Neuron (in vitro differentiated cells): Measurements from ENCODE around the gene FBF1.

Source experiments
- H2AFZ ChIP-seq: one replicate; pipeline ENCODE4 v1.6.1; 2013; ENCODE audit warnings: low read depth, mild to moderate bottlenecking, inconsistent platforms, low read length, moderate library complexity
- H3K27me3 ChIP-seq: one replicate; pipeline ENCODE4 v1.6.1; 2013; ENCODE audit warnings: low read length; ENCODE audit not compliant: insufficient read depth
- H3K36me3 ChIP-seq: one replicate; pipeline ENCODE4 v1.6.1; 2013; ENCODE audit warnings: low read length; ENCODE audit not compliant: insufficient read depth
- H3K4me1 ChIP-seq: one replicate; pipeline ENCODE4 v1.6.1; 2013; ENCODE audit warnings: low read length; ENCODE audit not compliant: insufficient read depth
- H3K4me3 ChIP-seq: 2 replicates; pipeline ENCODE4 v1.5.1; 2013; ENCODE audit warnings: mild to moderate bottlenecking, low read length, moderate library complexity
- H3K9me3 ChIP-seq: one replicate; pipeline ENCODE4 v1.6.1; 2013; ENCODE audit warnings: low read length

The FBF1 gene

DNA sequence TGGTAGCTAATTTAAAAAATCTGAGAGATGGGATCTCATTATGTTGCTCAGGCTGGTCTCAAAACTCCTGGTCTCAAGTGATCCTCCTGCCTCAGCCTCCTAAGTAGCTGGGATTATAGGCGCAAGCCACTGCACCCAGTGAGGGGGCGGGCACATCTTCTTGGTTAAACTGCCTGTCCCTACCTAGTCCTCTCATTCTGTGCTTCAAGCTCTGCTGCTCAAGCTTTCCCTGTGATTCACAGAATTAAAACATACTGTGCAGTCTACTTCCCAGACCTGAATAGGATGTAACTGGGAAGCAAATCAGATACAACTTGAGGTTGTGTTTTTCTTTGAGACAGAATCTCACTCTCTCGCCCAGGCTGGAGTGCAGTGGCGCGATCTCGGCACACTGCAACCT, 38.4 kb downstream of the FBF1 start:
- H2AFZ ChIP-seq, result no peak overlapping the region
- no peaks in the 10 kb centered on the region for H3K27me3 ChIP-seq
- H3K36me3 ChIP-seq, result peaks cover 38% of the 10 kb centered on the region
- no peaks in the 10 kb centered on the region for H3K9me3 ChIP-seq
- H3K4me1 ChIP-seq, result peaks cover 2% of the 10 kb centered on the region
- no peak overlapping the region for H3K4me3 ChIP-seq

- H3K9me3 ChIP-seq, result no peaks in the 10 kb centered on the region
- no peak overlapping the region for H2AFZ ChIP-seq
- H3K4me1 ChIP-seq, result peaks cover 2% of the 10 kb centered on the region
- no peak overlapping the region for H3K4me3 ChIP-seq
- no peaks in the 10 kb centered on the region for H3K27me3 ChIP-seq
- peaks cover 41% of the 10 kb centered on the region for H3K36me3 ChIP-seq
These were observed 39.1 kb downstream of the FBF1 start for GRCh38 chr17:75901727-75902126.

DNA sequence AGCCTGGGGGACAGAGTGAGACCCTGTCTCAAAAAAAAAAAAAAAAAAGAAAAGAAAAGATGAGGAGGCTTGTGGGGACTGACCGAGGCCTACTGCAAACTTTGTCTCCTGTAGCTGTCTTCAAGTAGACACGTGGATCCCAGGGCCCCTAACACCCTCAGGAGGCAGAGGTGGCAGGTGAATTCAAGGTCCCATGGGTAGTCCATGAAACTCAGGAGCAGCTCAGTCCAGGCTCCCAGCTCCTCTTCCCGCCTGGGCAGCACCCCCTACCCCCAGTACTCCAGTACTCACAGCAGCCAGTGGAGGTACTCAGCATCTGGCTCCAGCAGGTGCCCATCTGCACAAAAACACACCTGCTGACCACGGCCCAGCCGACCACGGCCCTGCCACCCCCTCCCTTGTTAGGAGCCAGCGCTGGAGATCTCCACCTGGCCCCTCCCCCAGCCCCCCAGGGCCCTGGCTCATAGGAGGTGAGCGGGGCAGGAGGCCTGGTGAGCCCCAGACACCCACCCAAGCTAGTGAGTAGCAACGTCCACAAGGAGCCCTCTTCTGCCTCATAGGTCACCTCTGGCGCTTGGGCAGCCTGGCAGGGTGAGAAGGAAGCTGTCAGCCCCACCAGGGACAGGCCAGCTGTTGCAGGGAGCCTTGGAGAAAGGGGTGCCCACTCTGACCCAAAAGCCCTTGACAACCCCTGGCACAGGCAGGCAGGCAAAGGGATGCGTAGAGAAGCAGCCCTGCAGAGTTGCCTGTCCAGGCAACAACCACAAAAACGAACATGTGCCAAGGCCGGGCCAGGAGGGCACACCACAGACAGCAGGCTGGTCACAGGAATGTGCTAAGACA, 39.9 kb downstream of the FBF1 start:
- Histone ChIP-seq H3K27me3 (no peaks in the 10 kb centered on the region), H3K9me3 (no peaks in the 10 kb centered on the region), H3K36me3 (peaks cover 41% of the 10 kb centered on the region), H2AFZ (no peak overlapping the region), H3K4me1 (peaks cover 2% of the 10 kb centered on the region), H3K4me3 (no peak overlapping the region)

- Histone ChIP-seq H2AFZ (no peak overlapping the region), H3K27me3 (no peaks in the 10 kb centered on the region), H3K4me3 (no peak overlapping the region), H3K4me1 (peaks cover 6% of the 10 kb centered on the region), H3K36me3 (peaks cover 41% of the 10 kb centered on the region), H3K9me3 (no peaks in the 10 kb centered on the region)
These were observed 40.9 kb downstream of the FBF1 start for GRCh38 chr17:75899767-75900468.

DNA sequence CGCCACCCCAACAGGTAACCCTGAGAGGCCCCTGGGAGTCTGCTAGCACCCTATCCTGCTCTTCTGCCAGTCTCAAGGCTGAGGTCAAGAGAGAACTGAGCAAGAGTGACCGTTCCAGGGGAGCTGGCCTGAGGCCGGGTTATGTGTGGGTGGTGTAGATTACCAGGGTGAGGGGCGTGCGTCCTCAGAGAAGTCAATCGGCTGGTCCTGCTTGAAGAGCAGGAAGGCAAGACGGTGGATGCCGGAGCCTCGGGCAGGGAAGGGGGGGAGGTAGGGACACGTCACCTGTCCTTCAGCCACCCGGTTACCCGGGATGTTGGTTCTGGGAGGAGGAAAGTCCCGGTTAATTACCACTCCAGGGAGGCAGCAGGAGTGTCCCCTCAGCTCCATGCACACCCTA, 41.5 kb downstream of the FBF1 start:
- Histone ChIP-seq H3K4me3 (no peak overlapping the region), H3K36me3 (peaks cover 41% of the 10 kb centered on the region), H2AFZ (no peak overlapping the region), H3K9me3 (no peaks in the 10 kb centered on the region), H3K27me3 (no peaks in the 10 kb centered on the region), H3K4me1 (peaks cover 6% of the 10 kb centered on the region)

DNA sequence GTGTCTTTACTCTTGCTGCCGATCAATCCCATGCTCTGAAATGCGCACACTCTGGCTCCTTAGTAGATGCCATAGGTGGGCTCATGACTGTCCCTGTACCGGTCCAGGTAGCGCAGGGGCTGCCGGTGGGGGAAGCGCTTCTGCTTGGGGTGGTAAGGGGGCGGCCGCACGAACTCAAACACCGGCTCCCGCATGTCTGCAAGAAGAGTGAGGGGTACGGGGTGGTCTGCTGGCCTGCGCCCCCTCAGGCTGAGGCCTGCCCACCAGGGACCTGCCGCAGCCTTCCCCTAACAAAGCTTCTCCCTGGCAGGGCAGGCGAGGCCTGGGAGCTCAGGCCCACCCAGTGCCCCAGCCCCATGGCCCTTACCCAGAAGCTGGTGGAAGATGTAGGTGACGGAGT, 42.1 kb downstream of the FBF1 start:
- Histone ChIP-seq H3K27me3 (no peaks in the 10 kb centered on the region), H3K4me1 (peaks cover 4% of the 10 kb centered on the region), H3K36me3 (peaks cover 41% of the 10 kb centered on the region)

GRCh38 chr17:75898065-75898464, 42.8 kb downstream of the FBF1 start:
- peaks cover 41% of the 10 kb centered on the region for H3K36me3 ChIP-seq
- H3K4me3 ChIP-seq, result no peak overlapping the region
- H3K9me3 ChIP-seq, result no peaks in the 10 kb centered on the region
- H3K27me3 ChIP-seq, result no peaks in the 10 kb centered on the region
- H2AFZ ChIP-seq, result no peak overlapping the region
- peaks cover 4% of the 10 kb centered on the region for H3K4me1 ChIP-seq

More for the DNA sequence above, 42.1 kb downstream of the FBF1 start:
- no peaks in the 10 kb centered on the region for H3K9me3 ChIP-seq
- H2AFZ ChIP-seq, result no peak overlapping the region
- no peak overlapping the region for H3K4me3 ChIP-seq

- H3K27me3 ChIP-seq, result no peaks in the 10 kb centered on the region
- H2AFZ ChIP-seq, result no peak overlapping the region
- H3K36me3 ChIP-seq, result peaks cover 38% of the 10 kb centered on the region
- H3K9me3 ChIP-seq, result no peaks in the 10 kb centered on the region
- peaks cover 4% of the 10 kb centered on the region for H3K4me1 ChIP-seq
- H3K4me3 ChIP-seq, result no peak overlapping the region
These were observed 43.5 kb downstream of the FBF1 start for GRCh38 chr17:75897160-75898019.

DNA sequence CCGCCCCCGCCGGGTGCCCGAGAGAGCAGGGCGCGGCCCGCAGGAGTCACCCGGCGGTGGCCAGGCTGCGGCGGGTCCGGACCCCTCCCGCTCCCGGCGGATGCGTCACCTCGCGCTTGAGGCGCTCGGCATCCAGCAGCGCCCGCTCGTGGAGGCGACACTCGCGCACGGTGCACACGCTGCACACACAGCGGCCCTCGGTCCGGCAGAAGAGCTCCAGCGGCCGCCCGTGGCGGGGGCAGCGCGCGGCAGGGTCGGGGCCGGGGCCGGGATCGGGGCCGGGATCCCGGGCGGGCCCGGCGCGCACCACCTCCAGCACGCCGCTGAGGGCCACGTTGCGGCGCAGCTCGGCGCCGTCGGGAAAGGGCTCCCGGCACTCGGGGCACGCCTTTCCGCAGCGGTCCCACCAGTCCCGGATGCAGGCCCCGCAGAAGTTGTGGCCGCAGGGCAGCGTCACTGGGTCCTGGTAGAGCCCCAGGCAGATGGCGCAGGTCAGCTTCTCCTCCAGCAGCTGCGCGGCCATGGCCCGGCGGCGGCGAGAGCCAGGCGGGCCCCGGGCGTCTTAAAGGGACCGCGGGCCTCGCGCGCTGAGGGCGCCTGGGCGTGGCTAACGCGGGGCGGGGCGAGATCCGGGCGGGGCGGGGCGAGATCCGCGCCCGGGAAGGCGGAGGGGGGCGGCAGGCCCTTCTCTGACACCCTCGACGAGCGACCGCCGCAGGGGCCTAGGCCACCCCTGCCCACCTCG, 44.3 kb downstream of the FBF1 start, which contains the start of gene TRIM65:
Gene TRIM65 (minus strand): TSS at position 537 of the 745 bp plus-strand sequence. CDS start 14 bp downstream, at position 523.
- Histone ChIP-seq H3K27me3 (no peaks in the 10 kb centered on the region), H3K36me3 (peaks cover 33% of the 10 kb centered on the region), H3K4me3 (peak within 1 kb of the TSS; percentile 58), H3K9me3 (no peaks in the 10 kb centered on the region), H3K4me1 (peaks cover 4% of the 10 kb centered on the region), H2AFZ (peak within 1 kb of the TSS; percentile 44)

GRCh38 chr17:75895370-75896155, 45.3 kb downstream of the FBF1 start:
- Histone ChIP-seq H3K4me3 (no peak overlapping the region), H3K36me3 (peaks cover 25% of the 10 kb centered on the region), H3K27me3 (no peaks in the 10 kb centered on the region), H3K9me3 (no peaks in the 10 kb centered on the region), H2AFZ (no peak overlapping the region), H3K4me1 (peaks cover 4% of the 10 kb centered on the region)

DNA sequence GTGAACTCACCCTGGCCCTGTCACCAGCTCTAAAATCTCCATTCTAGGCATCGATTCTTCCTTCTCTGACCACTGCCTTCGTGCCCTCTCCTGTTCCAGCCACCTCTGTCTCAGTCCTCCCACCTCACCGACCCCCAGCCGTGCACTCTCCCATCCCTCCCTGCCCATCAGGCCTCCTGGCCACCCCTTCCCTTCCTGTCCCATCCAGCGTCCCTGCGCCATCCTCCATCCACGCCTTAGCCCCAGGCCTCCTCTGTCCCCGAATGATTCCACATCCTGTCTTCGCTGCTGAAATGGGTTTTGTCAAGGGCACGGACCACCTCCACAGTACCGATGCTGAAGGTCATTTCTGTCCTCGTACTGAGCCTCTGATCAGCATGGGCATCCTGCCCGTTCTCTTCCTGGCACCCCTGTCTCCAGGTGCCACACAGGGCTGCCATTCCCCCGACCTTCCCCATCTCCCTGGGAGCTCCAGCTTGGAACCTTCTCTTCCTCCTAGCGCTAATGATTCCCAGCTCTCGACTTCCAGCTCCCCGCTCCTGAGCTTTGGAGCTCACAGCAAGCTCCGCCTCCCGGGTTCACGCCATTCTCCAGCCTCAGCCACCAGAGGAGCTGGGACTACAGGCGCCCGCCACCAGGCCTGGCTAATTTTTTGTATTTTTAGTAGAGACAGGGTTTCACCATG, 46.7 kb downstream of the FBF1 start:
- no peaks in the 10 kb centered on the region for H3K9me3 ChIP-seq
- H3K36me3 ChIP-seq, result peaks cover 17% of the 10 kb centered on the region
- no peak overlapping the region for H2AFZ ChIP-seq
- peaks cover 4% of the 10 kb centered on the region for H3K4me1 ChIP-seq
- H3K4me3 ChIP-seq, result no peak overlapping the region
- no peaks in the 10 kb centered on the region for H3K27me3 ChIP-seq
